Measurements from ENCODE around the gene SLC25A26. TPM values are rescaled to one million over a fixed set of nuclear protein-coding genes. Genes with fewer than 3 reads are reported as not detected.
"Not testable (repeated sequence)": the region's sequence is repeated elsewhere in the genome, so short reads cannot be mapped to it uniquely, and the experiment has no call there.

The SLC25A26 gene
- total RNA-seq, 1 donor from 2014 or later: 41.2 TPM

DNA sequence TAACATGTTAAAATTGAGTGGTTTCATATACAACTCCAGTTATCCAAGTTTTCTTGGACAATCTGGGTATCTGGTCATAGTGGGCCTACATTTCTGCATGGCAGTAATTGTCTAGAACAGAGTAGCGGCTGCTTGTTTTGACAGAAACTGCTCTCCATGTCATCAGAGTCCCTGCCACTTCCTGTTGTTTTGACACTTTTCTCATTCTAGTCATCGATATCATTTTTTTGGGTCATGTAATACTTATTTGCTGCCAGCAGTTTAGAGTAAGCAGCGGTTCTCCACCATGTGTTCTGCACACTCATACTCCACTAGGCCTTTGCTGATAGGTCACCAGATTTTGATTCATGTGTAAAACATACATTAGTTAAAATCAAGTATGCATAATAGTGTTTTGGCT lies 81.5 kb downstream of the SLC25A26 start:
- Histone ChIP-seq H3K36me3 (ENCODE audit: control insufficient read depth, insufficient read depth, low read length) (no peaks in the 10 kb centered on the region), H3K4me3 (ENCODE audit: low read depth, low read length) (no peak overlapping the region), H3K27me3 (ENCODE audit: control insufficient read depth, insufficient read depth, low read length) (no peaks in the 10 kb centered on the region)
- TF ChIP-seq, protein P1, sequence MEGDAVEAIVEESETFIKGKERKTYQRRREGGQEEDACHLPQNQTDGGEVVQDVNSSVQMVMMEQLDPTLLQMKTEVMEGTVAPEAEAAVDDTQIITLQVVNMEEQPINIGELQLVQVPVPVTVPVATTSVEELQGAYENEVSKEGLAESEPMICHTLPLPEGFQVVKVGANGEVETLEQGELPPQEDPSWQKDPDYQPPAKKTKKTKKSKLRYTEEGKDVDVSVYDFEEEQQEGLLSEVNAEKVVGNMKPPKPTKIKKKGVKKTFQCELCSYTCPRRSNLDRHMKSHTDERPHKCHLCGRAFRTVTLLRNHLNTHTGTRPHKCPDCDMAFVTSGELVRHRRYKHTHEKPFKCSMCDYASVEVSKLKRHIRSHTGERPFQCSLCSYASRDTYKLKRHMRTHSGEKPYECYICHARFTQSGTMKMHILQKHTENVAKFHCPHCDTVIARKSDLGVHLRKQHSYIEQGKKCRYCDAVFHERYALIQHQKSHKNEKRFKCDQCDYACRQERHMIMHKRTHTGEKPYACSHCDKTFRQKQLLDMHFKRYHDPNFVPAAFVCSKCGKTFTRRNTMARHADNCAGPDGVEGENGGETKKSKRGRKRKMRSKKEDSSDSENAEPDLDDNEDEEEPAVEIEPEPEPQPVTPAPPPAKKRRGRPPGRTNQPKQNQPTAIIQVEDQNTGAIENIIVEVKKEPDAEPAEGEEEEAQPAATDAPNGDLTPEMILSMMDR (IDR thresholded peaks at IDR 0.05; ENCODE audit: insufficient read depth, low read length, poor library complexity, severe bottlenecking): no peak
- DNase-seq (ENCODE audit: low read depth): no peak

DNA sequence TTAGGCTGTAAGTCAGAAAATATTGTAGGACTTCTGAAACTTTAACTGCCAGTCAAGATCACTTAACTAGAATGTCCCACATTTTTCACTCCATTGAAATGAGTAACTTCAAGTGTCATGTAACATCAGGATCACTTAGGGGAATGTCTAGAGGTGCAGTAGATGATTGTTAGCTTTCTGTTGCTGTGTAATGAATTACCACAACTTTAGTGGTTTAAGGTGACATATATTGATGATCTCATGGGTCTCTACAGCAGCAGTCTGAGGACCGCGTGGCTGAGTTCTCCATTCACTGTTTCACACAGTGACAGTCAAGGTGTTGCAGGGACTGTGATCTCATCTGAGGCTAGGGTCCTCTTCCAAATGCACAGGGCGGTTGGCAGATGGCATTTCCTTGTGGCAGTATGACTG lies 82.7 kb downstream of the SLC25A26 start:
- TF ChIP-seq, protein P1 (IDR thresholded peaks at IDR 0.05; ENCODE audit: insufficient read depth, low read length, poor library complexity, severe bottlenecking): no peak
- peak; percentile 23 for DNase-seq (ENCODE audit: low read depth)
- no peak overlapping the region for H3K4me3 ChIP-seq (ENCODE audit: low read depth, low read length)
- no peaks in the 10 kb centered on the region for H3K36me3 ChIP-seq (ENCODE audit: control insufficient read depth, insufficient read depth, low read length)
- no peaks in the 10 kb centered on the region for H3K27me3 ChIP-seq (ENCODE audit: control insufficient read depth, insufficient read depth, low read length)

DNA sequence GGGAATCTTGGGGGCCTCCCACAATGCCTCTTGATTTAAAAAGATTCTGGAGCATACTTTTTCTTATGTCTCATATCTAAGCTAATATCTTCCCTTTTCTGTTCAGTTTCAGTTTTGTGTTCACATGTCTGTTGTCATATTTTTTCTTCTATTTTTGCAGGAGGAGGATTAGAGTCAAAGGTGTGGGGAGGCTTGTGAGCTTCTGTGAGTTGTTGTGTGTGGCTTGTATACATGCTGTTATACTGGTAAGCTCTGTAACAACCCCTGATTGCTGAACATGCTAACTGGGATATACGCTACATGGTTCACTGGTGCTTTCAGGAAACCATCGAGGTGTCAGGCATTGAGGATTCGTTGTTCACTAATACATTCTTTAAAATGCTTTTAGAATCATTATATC lies 83.5 kb downstream of the SLC25A26 start:
- no peaks in the 10 kb centered on the region for H3K27me3 ChIP-seq (ENCODE audit: control insufficient read depth, insufficient read depth, low read length)
- H3K36me3 ChIP-seq (ENCODE audit: control insufficient read depth, insufficient read depth, low read length): no peaks in the 10 kb centered on the region
- DNase-seq (ENCODE audit: low read depth): no peak
- TF ChIP-seq, protein P1 (IDR thresholded peaks at IDR 0.05; ENCODE audit: insufficient read depth, low read length, poor library complexity, severe bottlenecking): no peak
- no peak overlapping the region for H3K4me3 ChIP-seq (ENCODE audit: low read depth, low read length)

DNA sequence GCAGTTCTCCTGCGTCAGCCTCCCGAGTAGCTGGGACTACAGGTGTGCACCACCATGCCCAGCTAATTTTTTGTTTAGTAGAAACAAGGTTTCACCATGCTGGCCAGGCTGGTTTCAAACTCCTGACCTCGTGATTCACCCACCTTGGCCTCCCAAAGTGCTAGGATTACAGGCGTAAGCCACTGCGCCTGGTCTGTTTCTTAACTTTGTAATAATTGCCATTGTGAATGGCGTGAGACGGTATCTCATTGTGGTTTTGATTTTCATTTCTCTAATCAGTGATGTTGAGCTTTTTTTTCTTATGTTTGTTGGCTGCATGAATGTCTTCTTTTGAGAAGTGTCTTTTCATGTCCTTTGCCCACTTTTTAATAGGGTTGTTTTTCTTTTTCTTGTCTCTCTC lies 85.3 kb downstream of the SLC25A26 start:
- H3K27me3 ChIP-seq (ENCODE audit: control insufficient read depth, insufficient read depth, low read length); DNase-seq (ENCODE audit: low read depth); H3K36me3 ChIP-seq (ENCODE audit: control insufficient read depth, insufficient read depth, low read length); H3K4me3 ChIP-seq (ENCODE audit: low read depth, low read length): not testable (repeated sequence)

DNA sequence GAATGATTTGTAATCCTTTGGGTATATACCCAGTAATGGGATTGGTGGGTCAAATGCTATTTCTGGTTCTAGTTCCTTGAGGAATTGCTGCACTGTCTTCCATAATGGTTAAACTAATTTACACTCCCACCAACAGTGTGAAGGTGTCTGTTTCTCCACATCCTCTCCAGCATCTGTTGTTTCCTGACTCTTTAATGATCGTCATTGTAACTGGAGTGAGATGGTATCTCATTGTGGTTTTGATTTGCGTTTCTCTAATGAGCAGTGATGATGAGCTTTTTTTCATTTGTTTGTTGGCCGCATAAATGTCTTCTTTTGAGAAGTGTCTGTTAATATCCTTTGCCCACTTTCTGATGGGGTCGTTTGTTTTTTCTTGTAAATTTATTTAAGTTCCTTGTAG lies 86.2 kb downstream of the SLC25A26 start:
- not testable (repeated sequence) for H3K4me3 ChIP-seq (ENCODE audit: low read depth, low read length); DNase-seq (ENCODE audit: low read depth); H3K36me3 ChIP-seq (ENCODE audit: control insufficient read depth, insufficient read depth, low read length); H3K27me3 ChIP-seq (ENCODE audit: control insufficient read depth, insufficient read depth, low read length)

DNA sequence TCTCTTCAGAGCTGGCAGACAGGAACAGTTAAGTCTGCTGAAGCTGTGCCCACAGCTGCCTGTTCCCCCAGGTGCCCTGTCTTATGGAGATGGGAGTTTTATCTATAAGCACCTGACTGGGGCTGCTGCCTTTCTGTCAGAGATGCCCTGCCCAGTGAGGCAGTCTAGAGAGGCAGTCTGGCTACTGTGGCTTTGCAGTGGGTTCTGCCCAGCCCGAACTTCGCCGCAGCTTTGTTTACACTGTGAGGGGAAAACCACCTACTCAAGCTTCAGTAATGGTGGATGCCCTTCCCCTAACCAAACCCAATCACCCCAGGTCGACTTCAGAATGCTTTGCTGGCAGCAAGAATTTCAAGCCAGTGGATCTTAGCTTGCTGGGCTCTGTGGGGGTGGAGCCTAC lies 91.2 kb downstream of the SLC25A26 start:
- TF ChIP-seq, protein P1 (IDR thresholded peaks at IDR 0.05; ENCODE audit: insufficient read depth, low read length, poor library complexity, severe bottlenecking): no peak
- no peaks in the 10 kb centered on the region for H3K36me3 ChIP-seq (ENCODE audit: control insufficient read depth, insufficient read depth, low read length)
- DNase-seq (ENCODE audit: low read depth): no peak
- H3K4me3 ChIP-seq (ENCODE audit: low read depth, low read length): no peak overlapping the region
- no peaks in the 10 kb centered on the region for H3K27me3 ChIP-seq (ENCODE audit: control insufficient read depth, insufficient read depth, low read length)

DNA sequence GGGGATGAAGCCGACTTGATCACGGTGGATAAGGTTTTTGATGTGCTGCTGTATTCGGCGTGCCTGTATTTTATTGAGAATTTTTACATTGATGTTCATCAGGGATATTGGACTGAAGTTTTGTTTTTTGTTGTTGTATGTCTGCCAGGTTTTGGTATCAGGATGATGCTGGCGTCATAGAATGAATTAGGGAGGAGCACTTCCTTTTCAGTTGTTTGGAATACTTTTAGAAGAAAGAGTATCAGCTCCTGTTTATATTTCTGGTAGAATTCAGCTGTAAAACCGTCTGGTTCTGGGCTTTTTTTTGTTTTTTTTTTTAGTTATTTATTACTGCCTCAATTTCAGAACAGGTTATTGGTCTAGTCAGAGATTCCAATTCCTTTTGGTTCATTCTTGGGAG lies 93.7 kb downstream of the SLC25A26 start:
- Histone ChIP-seq H3K4me3 (ENCODE audit: low read depth, low read length) (no peak overlapping the region), H3K27me3 (ENCODE audit: control insufficient read depth, insufficient read depth, low read length) (no peaks in the 10 kb centered on the region), H3K36me3 (ENCODE audit: control insufficient read depth, insufficient read depth, low read length) (no peaks in the 10 kb centered on the region)
- no peak for DNase-seq (ENCODE audit: low read depth)
- TF ChIP-seq, protein P1 (IDR thresholded peaks at IDR 0.05; ENCODE audit: insufficient read depth, low read length, poor library complexity, severe bottlenecking): no peak
